ENCODE results near the gene ABCC2.

ABCC2 gene

GRCh38 chr10:99844433-99844955, 62.1 kb downstream of the ABCC2 start:
- TF ChIP-seq CTCF (IDR thresholded peaks at IDR 0.05) (no peak), ZFX (IDR thresholded peaks at IDR 0.05; ENCODE audit: borderline replicate concordance) (no peak)

GRCh38 chr10:99845837-99846382, 63.5 kb downstream of the ABCC2 start:
- peak overlapping the region; percentile 35 for H3K27ac ChIP-seq
- TF ChIP-seq ZFX (IDR thresholded peaks at IDR 0.05; ENCODE audit: borderline replicate concordance), result no peak
- TF ChIP-seq CTCF (IDR thresholded peaks at IDR 0.05), result peak; percentile 87

More at GRCh38 chr10:99844433-99844955, 62.1 kb downstream of the ABCC2 start:
- no peak overlapping the region for H3K27ac ChIP-seq

- no peak for TF ChIP-seq ZFX (IDR thresholded peaks at IDR 0.05; ENCODE audit: borderline replicate concordance)
- H3K27ac ChIP-seq, result peak overlapping the region; percentile 86
These were observed 66.6 kb downstream of the ABCC2 start for GRCh38 chr10:99849057-99849456.

GRCh38 chr10:99849536-99849935, 67.1 kb downstream of the ABCC2 start:
- peak overlapping the region; percentile 86 for H3K27ac ChIP-seq
- TF ChIP-seq ZFX (IDR thresholded peaks at IDR 0.05; ENCODE audit: borderline replicate concordance), result no peak
- no peak for TF ChIP-seq CTCF (IDR thresholded peaks at IDR 0.05)

- TF ChIP-seq ZFX (IDR thresholded peaks at IDR 0.05; ENCODE audit: borderline replicate concordance) (no peak), CTCF (IDR thresholded peaks at IDR 0.05) (no peak)
- H3K27ac ChIP-seq, result peak overlapping the region; percentile 86
These were observed 67.8 kb downstream of the ABCC2 start for GRCh38 chr10:99850021-99850766.

- no peak for TF ChIP-seq CTCF (IDR thresholded peaks at IDR 0.05)
- TF ChIP-seq ZFX (IDR thresholded peaks at IDR 0.05; ENCODE audit: borderline replicate concordance), result no peak
- H3K27ac ChIP-seq, result peak overlapping the region; percentile 86
These were observed 68.4 kb downstream of the ABCC2 start for GRCh38 chr10:99850767-99851340.

GRCh38 chr10:99851825-99852224, 69.4 kb downstream of the ABCC2 start:
- no peak for TF ChIP-seq CTCF (IDR thresholded peaks at IDR 0.05)
- no peak for TF ChIP-seq ZFX (IDR thresholded peaks at IDR 0.05; ENCODE audit: borderline replicate concordance)
- H3K27ac ChIP-seq, result no peak overlapping the region

Measured in 22Rv1 (cell line).